ENCODE measurements around the gene DFFB.

GRCh38 chr1:3811595-3811911, 45.7 kb upstream of the DFFB start:
- TF ChIP-seq NFIC (IDR thresholded peaks at IDR 0.05) (no peak), EP300 (IDR thresholded peaks at IDR 0.05; ENCODE audit: borderline replicate concordance) (no peak), MAX (IDR thresholded peaks at IDR 0.05) (no peak), REST (IDR thresholded peaks at IDR 0.05; ENCODE audit: low read depth) (no peak), ZBTB7A (IDR thresholded peaks at IDR 0.05; ENCODE audit: low read depth) (no peak), TEAD4 (IDR thresholded peaks at IDR 0.05) (no peak), YY1 (IDR thresholded peaks at IDR 0.05; ENCODE audit: low read depth) (no peak), EGR1 (IDR thresholded peaks at IDR 0.05) (no peak), RAD21 (IDR thresholded peaks at IDR 0.05; ENCODE audit: low read depth) (no peak), CEBPB (IDR thresholded peaks at IDR 0.05) (no peak), FOXM1 (IDR thresholded peaks at IDR 0.05; ENCODE audit: borderline replicate concordance, low read depth) (no peak), USF1 (IDR thresholded peaks at IDR 0.05) (no peak), TAF1 (IDR thresholded peaks at IDR 0.05; ENCODE audit: low read depth) (no peak)
